Right lobe of liver (tissue), 6 donors: ENCODE results near the gene IFNA1. TPM values are rescaled to one million over a fixed set of nuclear protein-coding genes. Genes with fewer than 3 reads are reported as not detected.

ENCODE experiments used
- ATAC-seq, 4 donors: fragments of 200-7000 bp; cut with Tn5 transposase; one replicate each; pipeline ENCODE4 v1.9.1; 2020; ENCODE audit warnings: mild to moderate bottlenecking in 4 of 4, moderate library complexity in 4 of 4
- DNase-seq, 3 donors: peaks; one replicate each; pipeline ENCODE4 v3.0.0-alpha.2; 2020
- H3K27ac ChIP-seq, 3 donors: fragments of 200-600 bp; one replicate each; pipeline ENCODE4 v1.8.0; 2022
- H3K27me3 ChIP-seq, 2 donors: fragments of 200-600 bp; one replicate each; pipeline ENCODE4 v1.8.0; 2022
- H3K36me3 ChIP-seq, 4 donors: fragments of 200-600 bp; sonication (generic) in 1 of 4; one replicate each; pipeline versions ENCODE4 v1.5.1 to v1.8.0; 2017 to 2022; ENCODE audit warnings: control low read depth in 1 of 4
- H3K4me1 ChIP-seq, 4 donors: fragments of 200-600 bp; sonication (generic) in 1 of 4; one replicate each; pipeline versions ENCODE4 v1.5.1 to v1.8.0; 2017 to 2022; ENCODE audit warnings: control low read depth in 1 of 4
- H3K4me3 ChIP-seq, 3 donors: fragments of 200-600 bp; one replicate each; pipeline ENCODE4 v1.8.0; 2022
- H3K9me3 ChIP-seq, 4 donors: fragments of 200-600 bp; sonication (generic) in 1 of 4; one replicate each; pipeline versions ENCODE4 v1.5.1 to v1.8.0; 2017 to 2022; ENCODE audit warnings: control low read depth in 1 of 4
- POLR2A ChIP-seq: fragments of 450-650 bp; IDR thresholded peaks from one replicate; pipeline ENCODE4 v1.6.1; 2017; ENCODE audit warnings: antibody characterized with exemption, mild to moderate bottlenecking
- WGBS: methylation state at CpG from one replicate; pipeline ENCODE4 v1.1.6; 2018; ENCODE audit warnings: low coverage, low lambda C conversion rate; ENCODE audit not compliant: insufficient coverage; ENCODE audit errors: missing lambda C conversion rate; 5-methylcytosine and 5-hydroxymethylcytosine counted together
- intact Hi-C, 2 donors: fragments of 100-400 bp; cut with DNase I; formaldehyde crosslinking; loops; one replicate each; pipeline versions ENCODE4 v1.11.2 to v1.14.1; 2022
- total RNA-seq, 6 experiments: library from RNA; depleted of rRNA in 2 of 6; stranded (reverse); fragments of >200 nt in 2 of 6; fragmentation: NEBNext Ultra II Directional in 3 of 6; extraction: Animal tissue kit (Norgen Biotek cat#: 25700) in 3 of 6; gene quantifications; one replicate each; pipeline versions ENCODE4 v1.1.0 to v1.2.4, GENCODE V29; 2016 to 2023
- TF ChIP-seq, protein P1 (sequence below), 4 donors: fragments of 200-600 bp in 3 of 4; fragments of 450-650 bp in 1 of 4; IDR thresholded peaks; one replicate each; pipeline versions ENCODE4 v1.5.1 to v1.8.0; 2016 to 2022; ENCODE audit warnings: antibody characterized with exemption in 4 of 4, mild to moderate bottlenecking in 2 of 4
- donor health status: DM: no; HTN: yes; CAD: no.
- donor health status: DM: no; HTN: no; CAD: no.
- donor health status: DM: no; HTN: no; CAD: no.
- donor health status: DM: no; HTN: yes; CAD: no.
- donor health status: DM: no; HTN: yes; CAD: no.

The IFNA1 gene
- total RNA-seq, 6 experiments from 2014 or later = not detected

DNA sequence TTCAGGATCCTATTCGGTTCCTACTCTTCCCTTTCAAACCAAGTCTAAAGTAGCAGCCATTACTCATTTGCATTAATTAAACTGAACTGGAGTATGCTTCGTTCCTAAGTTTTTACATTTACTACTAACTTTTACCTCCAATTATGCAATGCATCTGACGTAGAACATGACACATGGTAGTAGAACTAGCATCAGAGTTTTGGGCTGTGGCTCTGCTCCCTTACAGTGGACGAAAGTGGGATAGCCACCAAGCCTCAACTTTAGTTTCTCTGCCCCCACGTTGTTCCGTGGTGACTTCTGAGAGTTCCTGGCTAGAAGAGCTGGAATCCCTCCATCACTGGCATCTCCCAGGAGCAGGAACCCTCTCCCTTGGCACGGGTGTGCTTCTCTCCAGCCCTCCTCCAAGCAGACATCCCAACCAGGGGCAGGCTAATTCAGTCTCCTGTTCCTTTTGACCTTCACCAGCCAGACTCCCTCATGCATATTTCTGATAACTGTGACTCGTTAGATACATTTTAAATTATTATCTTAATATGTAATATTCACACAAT is 39.0 kb downstream of the IFNA1 start:
- DNase-seq (no peak), ATAC-seq (no peak)
- Histone ChIP-seq H3K4me1 (no peaks in the 10 kb centered on the region), H3K27ac (no peak overlapping the region), H3K36me3 (no peaks in the 10 kb centered on the region), H3K27me3 (no peaks in the 10 kb centered on the region), H3K9me3 (no peaks in the 10 kb centered on the region), H3K4me3 (no peak overlapping the region)
- TF ChIP-seq, protein P1, sequence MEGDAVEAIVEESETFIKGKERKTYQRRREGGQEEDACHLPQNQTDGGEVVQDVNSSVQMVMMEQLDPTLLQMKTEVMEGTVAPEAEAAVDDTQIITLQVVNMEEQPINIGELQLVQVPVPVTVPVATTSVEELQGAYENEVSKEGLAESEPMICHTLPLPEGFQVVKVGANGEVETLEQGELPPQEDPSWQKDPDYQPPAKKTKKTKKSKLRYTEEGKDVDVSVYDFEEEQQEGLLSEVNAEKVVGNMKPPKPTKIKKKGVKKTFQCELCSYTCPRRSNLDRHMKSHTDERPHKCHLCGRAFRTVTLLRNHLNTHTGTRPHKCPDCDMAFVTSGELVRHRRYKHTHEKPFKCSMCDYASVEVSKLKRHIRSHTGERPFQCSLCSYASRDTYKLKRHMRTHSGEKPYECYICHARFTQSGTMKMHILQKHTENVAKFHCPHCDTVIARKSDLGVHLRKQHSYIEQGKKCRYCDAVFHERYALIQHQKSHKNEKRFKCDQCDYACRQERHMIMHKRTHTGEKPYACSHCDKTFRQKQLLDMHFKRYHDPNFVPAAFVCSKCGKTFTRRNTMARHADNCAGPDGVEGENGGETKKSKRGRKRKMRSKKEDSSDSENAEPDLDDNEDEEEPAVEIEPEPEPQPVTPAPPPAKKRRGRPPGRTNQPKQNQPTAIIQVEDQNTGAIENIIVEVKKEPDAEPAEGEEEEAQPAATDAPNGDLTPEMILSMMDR (IDR thresholded peaks at IDR 0.05) = no peak
- TF ChIP-seq POLR2A = no peak
- intact Hi-C loops = no loop called here
- 28% methylated on average over 8 of the region's 8 CpGs for WGBS

DNA sequence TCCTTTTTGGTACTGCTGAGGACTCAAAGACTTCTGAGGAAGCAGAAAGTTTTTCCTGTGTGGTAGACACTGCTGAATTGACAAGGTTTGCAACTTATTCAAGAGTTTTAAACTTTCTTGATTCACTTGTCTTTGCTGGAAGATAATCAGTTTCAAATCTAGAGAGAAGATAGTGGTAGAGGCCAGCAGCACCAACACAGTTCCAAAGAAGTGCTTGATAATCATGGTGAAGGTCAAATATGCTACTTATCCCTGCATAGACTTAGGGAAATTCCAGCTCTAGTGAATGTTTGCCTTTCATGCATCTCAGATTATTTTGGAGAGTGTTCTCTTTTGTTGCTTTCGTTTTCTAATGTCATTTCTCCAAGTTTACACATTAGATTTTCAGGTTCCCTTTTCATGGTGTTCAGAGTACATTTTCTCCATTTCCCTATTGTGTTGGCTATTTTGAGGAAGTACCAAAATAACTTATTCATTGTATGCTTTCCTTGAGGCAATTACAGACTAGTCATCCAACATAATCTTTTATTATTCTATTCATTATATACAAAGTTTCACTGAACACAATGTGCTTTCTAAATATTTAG is 41.3 kb downstream of the IFNA1 start:
- intact Hi-C loops = no loop called here
- H3K4me1 ChIP-seq = no peaks in the 10 kb centered on the region
- WGBS = 21% methylated on average over 1 of the region's 1 CpG
- H3K4me3 ChIP-seq = no peak overlapping the region
- TF ChIP-seq, protein P1 (IDR thresholded peaks at IDR 0.05) = no peak
- no peak for TF ChIP-seq POLR2A
- H3K27ac ChIP-seq = no peak overlapping the region
- no peaks in the 10 kb centered on the region for H3K9me3 ChIP-seq
- DNase-seq (no peak), ATAC-seq (peak in 3 of 4 donors; percentile 9 to 57 (median 13))
- no peaks in the 10 kb centered on the region for H3K36me3 ChIP-seq
- no peaks in the 10 kb centered on the region for H3K27me3 ChIP-seq

DNA sequence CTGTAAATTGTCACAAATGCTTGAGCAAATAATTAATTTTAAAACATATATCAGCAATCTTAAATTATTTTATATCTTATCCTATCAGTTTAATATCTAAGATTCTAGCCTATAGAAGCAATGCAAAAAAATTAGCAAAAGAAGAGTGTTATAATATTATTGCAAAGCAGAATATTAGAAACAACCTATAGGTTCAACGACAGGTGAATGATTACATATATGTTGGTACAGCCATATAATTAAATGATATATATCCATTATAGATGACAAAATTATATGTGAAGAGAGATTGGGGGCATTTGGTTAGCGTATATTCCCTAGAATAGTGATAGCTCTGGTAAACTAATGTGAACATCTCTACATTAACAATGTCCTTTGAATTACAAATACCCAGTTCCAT is 42.0 kb downstream of the IFNA1 start, which contains the start of gene IFNE:
Gene IFNE, minus strand, starts transcription at position 101 of the 400 bp plus-strand sequence. CDS start 619 bp downstream, outside the sequence.
- Histone ChIP-seq H3K27me3 (no peaks in the 10 kb centered on the region), H3K27ac (no peak within 1 kb of the TSS), H3K36me3 (no peaks in the 10 kb centered on the region), H3K9me3 (no peaks in the 10 kb centered on the region), H3K4me1 (no peaks in the 10 kb centered on the region), H3K4me3 (no peak within 1 kb of the TSS)
- DNase-seq (no peak), ATAC-seq (no peak)
- TF ChIP-seq, protein P1 (IDR thresholded peaks at IDR 0.05) = no peak
- no peak for TF ChIP-seq POLR2A
- WGBS = 64% methylated on average over 2 of the region's 2 CpGs
- intact Hi-C loops = no loop called here

Other genes with a start within 250 kb of the IFNA1 start
- gene IFNA7, start 238.2 kb upstream of the IFNA1 start, total RNA-seq = not detected
- gene IFNA10, start 233.3 kb upstream of the IFNA1 start, total RNA-seq = not detected
- gene IFNA16, start 223.1 kb upstream of the IFNA1 start, total RNA-seq = not detected
- not detected for gene IFNA17, start 212.2 kb upstream of the IFNA1 start, total RNA-seq
- gene IFNA14, start 200.4 kb upstream of the IFNA1 start, total RNA-seq = not detected
- not detected for gene IFNA5, start 135.1 kb upstream of the IFNA1 start, total RNA-seq
- gene KLHL9, start 105.0 kb upstream of the IFNA1 start, total RNA-seq = 10 to 100 TPM in 2 of 6 experiments, 1 to 10 TPM in 4; 5.9 to 11.7 (median 8.7) TPM
- not detected for gene IFNA6, start 89.6 kb upstream of the IFNA1 start, total RNA-seq
- gene IFNA13, start 72.4 kb upstream of the IFNA1 start, total RNA-seq = not detected
- gene IFNA2, start 55.0 kb upstream of the IFNA1 start, total RNA-seq = not detected
- not detected for gene IFNA8, start 31.3 kb upstream of the IFNA1 start, total RNA-seq
- gene IFNE, start 41.9 kb downstream of the IFNA1 start, total RNA-seq = not detected